A549 (cell line): ENCODE results near the gene MALRD1. TPM values are rescaled to one million over a fixed set of nuclear protein-coding genes. Genes with fewer than 3 reads are reported as not detected.

ENCODE experiments used
- ATAC-seq, 2 experiments: fragments of 200-7000 bp in 1 of 2; fragments of >200 bp in 1 of 2; cut with Nextera tagmentation in 1 of 2; cut with Tn5 transposase in 1 of 2; 3 replicates each; pipeline versions ENCODE4 v1.8.0 to v1.9.1; 2018 to 2020; ENCODE audit warnings: mild to moderate bottlenecking in 1 of 2, moderate library complexity in 1 of 2
- CTCF ChIA-PET: fragments of 300-600 bp; sonication (Branson Sonifier 250); formaldehyde crosslinking; extraction: SDS; loops from one replicate; lab custom pipeline; 2021; ENCODE audit warnings: antibody characterized with exemption, inconsistent platforms; lab: Yijun Ruan, JAX
- POLR2A ChIA-PET: fragments of 350-600 bp; formaldehyde crosslinking; extraction: SDS; loops from one replicate; lab custom pipeline; 2021; ENCODE audit warnings: antibody characterized with exemption, inconsistent platforms; lab: Yijun Ruan, JAX
- DNase-seq, 2 experiments: peaks; one replicate each; pipeline versions ENCODE4 v3.0.0 to v3.0.0-alpha.2; 2011 to 2016; ENCODE audit warnings: low read depth in 1 of 2, low spot score in 1 of 2
- FAIRE-seq: peaks from 2 replicates; lab custom pipeline; 2011; peaks lifted over from hg19 to GRCh38; lab: Jason Lieb, UNC
- H3K27ac ChIP-seq, 2 experiments: fragments of >200 bp; sonication (Bioruptor Twin); formaldehyde crosslinking; 3 replicates each; pipeline ENCODE4 v1.5.1; 2016 to 2017
- H3K4me1 ChIP-seq: fragments of >200 bp; sonication (Bioruptor Twin); formaldehyde crosslinking; 3 replicates; pipeline ENCODE4 v1.6.1; 2016
- H3K4me2 ChIP-seq: fragments of >200 bp; sonication (Bioruptor Twin); formaldehyde crosslinking; 3 replicates; pipeline ENCODE4 v1.6.1; 2016
- H3K4me3 ChIP-seq: fragments of >200 bp; sonication (Bioruptor Twin); formaldehyde crosslinking; 3 replicates; pipeline ENCODE4 v1.5.1; 2016
- H3K9me3 ChIP-seq: fragments of >200 bp; sonication (Bioruptor Twin); formaldehyde crosslinking; 3 replicates; pipeline ENCODE4 v1.6.1; 2016
- BCL3 ChIP-seq: fragments of >200 bp; sonication (Bioruptor Twin); formaldehyde crosslinking; IDR thresholded peaks from 3 replicates; pipeline ENCODE4 v1.6.1; 2016
- CBX2 ChIP-seq: fragments of 200-600 bp; sonication (generic); IDR thresholded peaks from 2 replicates; pipeline ENCODE4 v1.6.1; 2016; ENCODE audit warnings: low read depth, mild to moderate bottlenecking, borderline replicate concordance
- CHD2 ChIP-seq: fragments of 150-350 bp; IDR thresholded peaks from 2 replicates; pipeline ENCODE4 v1.6.1; 2014; ENCODE audit warnings: low read length; ENCODE audit not compliant: partially characterized antibody
- CHD4 ChIP-seq: fragments of 200-600 bp; sonication (generic); IDR thresholded peaks from 2 replicates; pipeline ENCODE4 v1.6.1; 2016; ENCODE audit warnings: antibody characterized with exemption, mild to moderate bottlenecking, borderline replicate concordance
- EHF ChIP-seq: fragments of 250-450 bp; sonication (Bioruptor Pico); IDR thresholded peaks from 2 replicates; pipeline ENCODE4 v1.5.0; 2020; ENCODE audit warnings: mild to moderate bottlenecking
- ELK1 ChIP-seq: fragments of 150-350 bp; IDR thresholded peaks from 2 replicates; pipeline ENCODE4 v1.6.1; 2014; ENCODE audit warnings: low read depth, mild to moderate bottlenecking, low read length
- EP300 ChIP-seq, 2 experiments: fragments of >200 bp; sonication (Bioruptor Twin); formaldehyde crosslinking; IDR thresholded peaks; 2 replicates in 1 of 2; 3 replicates in 1 of 2; pipeline ENCODE4 v1.6.1; 2016 to 2017
- FOSB ChIP-seq: fragments of 250-450 bp; sonication (Bioruptor Pico); IDR thresholded peaks from 2 replicates; pipeline ENCODE4 v1.5.0; 2020; ENCODE audit warnings: mild to moderate bottlenecking, moderate library complexity
- HDAC2 ChIP-seq: fragments of 200-600 bp; sonication (generic); IDR thresholded peaks from 2 replicates; pipeline ENCODE4 v1.6.1; 2016
- HES2 ChIP-seq: fragments of >200 bp; sonication (Bioruptor Twin); formaldehyde crosslinking; IDR thresholded peaks from 2 replicates; pipeline ENCODE4 v1.6.1; 2016
- HOXB13 ChIP-seq: fragments of 250-450 bp; sonication (Bioruptor Pico); IDR thresholded peaks from 2 replicates; pipeline ENCODE4 v1.5.0; 2020; ENCODE audit warnings: low read depth, mild to moderate bottlenecking, moderate library complexity
- JUNB ChIP-seq: fragments of >200 bp; sonication (Bioruptor Twin); formaldehyde crosslinking; IDR thresholded peaks from 2 replicates; pipeline ENCODE4 v1.6.1; 2016
- KDM1A ChIP-seq: fragments of 200-600 bp; sonication (generic); IDR thresholded peaks from 2 replicates; pipeline ENCODE4 v1.6.1; 2016; ENCODE audit warnings: low read depth, mild to moderate bottlenecking
- KDM5A ChIP-seq: fragments of 200-600 bp; sonication (generic); IDR thresholded peaks from 2 replicates; pipeline ENCODE4 v1.6.1; 2016; ENCODE audit warnings: antibody characterized with exemption, mild to moderate bottlenecking
- MAFK ChIP-seq: fragments of 450-650 bp; IDR thresholded peaks from 2 replicates; pipeline ENCODE4 v1.6.1; 2014; ENCODE audit not compliant: partially characterized antibody
- MAZ ChIP-seq: fragments of 150-350 bp; IDR thresholded peaks from 2 replicates; pipeline ENCODE4 v1.6.1; 2014; ENCODE audit warnings: antibody characterized with exemption, low read depth, low read length, borderline replicate concordance
- NFE2L2 ChIP-seq: fragments of 150-350 bp; conservative IDR thresholded peaks from 2 replicates; pipeline ENCODE4 v1.6.1; 2014; ENCODE audit warnings: low read length
- NR3C1 ChIP-seq: fragments of >200 bp; sonication (Bioruptor Twin); formaldehyde crosslinking; IDR thresholded peaks from 3 replicates; pipeline ENCODE4 v1.6.1; 2017
- PHF8 ChIP-seq: fragments of 200-600 bp; sonication (generic); IDR thresholded peaks from 2 replicates; pipeline ENCODE4 v1.6.1; 2016; ENCODE audit warnings: low read depth, mild to moderate bottlenecking, antibody characterized with exemption, moderate library complexity, borderline replicate concordance
- RAD21 ChIP-seq, 2 experiments: fragments of >200 bp in 1 of 2; sonication (Bioruptor Twin) in 1 of 2; formaldehyde crosslinking in 1 of 2; IDR thresholded peaks in 1 of 2; conservative IDR thresholded peaks in 1 of 2; 2 replicates in 1 of 2; 3 replicates in 1 of 2; pipeline ENCODE4 v1.6.1; 2012 to 2018; ENCODE audit warnings: inconsistent platforms in 1 of 2
- RNF2 ChIP-seq: fragments of 200-600 bp; sonication (generic); IDR thresholded peaks from 2 replicates; pipeline ENCODE4 v1.6.1; 2016; ENCODE audit warnings: low read depth, mild to moderate bottlenecking, antibody characterized with exemption, moderate library complexity, borderline replicate concordance
- TP53 ChIP-seq: fragments of 250-450 bp; sonication (Bioruptor Pico); IDR thresholded peaks from 2 replicates; pipeline ENCODE4 v1.5.0; 2021; ENCODE audit warnings: mild to moderate bottlenecking, moderate library complexity
- USF2 ChIP-seq: fragments of 450-650 bp; IDR thresholded peaks from 2 replicates; pipeline ENCODE4 v1.6.1; 2014; ENCODE audit warnings: antibody characterized with exemption
- ZNF302 ChIP-seq: fragments of 250-450 bp; sonication (Bioruptor Pico); IDR thresholded peaks from 2 replicates; pipeline ENCODE4 v1.9.0; 2021; ENCODE audit warnings: inconsistent platforms, mild to moderate bottlenecking, moderate library complexity
- WGBS: methylation state at CpG from one replicate; pipeline ENCODE4 v1.1.6; 2017; ENCODE audit errors: missing lambda C conversion rate; 5-methylcytosine and 5-hydroxymethylcytosine counted together
- polyA plus RNA-seq, 4 experiments: library from polyadenylated mRNA; depleted of rRNA in 3 of 4; stranded (reverse); fragments of >200 nt; fragmentation: RNase III in 1 of 4; extraction: RNeasy Plus Mini Kit Qiagen cat#74134 plus additional on column Dnase treatment in 1 of 4; gene quantifications; 2 replicates in 3 of 4; 3 replicates in 1 of 4; pipeline ENCODE4 v1.2.3, GENCODE V29; 2011 to 2017

Gene MALRD1
- polyA plus RNA-seq, 2 of the 4 experiments (the other 2 are of a cell fraction): not detected

- Histone ChIP-seq H3K4me2 (no peak overlapping the region), H3K4me3 (no peak overlapping the region), H3K27ac (no peak overlapping the region), H3K9me3 (no peaks in the 10 kb centered on the region), H3K4me1 (no peaks in the 10 kb centered on the region)
- WGBS: 27% methylated on average over 6 of the region's 6 CpGs
- ATAC-seq (no peak), FAIRE-seq (no peak), DNase-seq (no peak)
- ChIA-PET POLR2A (no interaction called here), CTCF (interaction anchor here (1.2 kb wide), 1 partner anchor 36 kb away, joined by 5 read pairs; no protein-coding TSS in a partner anchor)
- no peak for TF ChIP-seq RNF2
- TF ChIP-seq HDAC2: no peak
- TF ChIP-seq HES2: no peak
- no peak for TF ChIP-seq CBX2
- TF ChIP-seq MAFK: no peak
- TF ChIP-seq JUNB: no peak
- no peak for TF ChIP-seq KDM1A
- TF ChIP-seq NR3C1: no peak
Measured at GRCh38 chr10:19063986-19064385, 15.4 kb downstream of the MALRD1 start.

GRCh38 chr10:19071946-19072345 lies 23.3 kb downstream of the MALRD1 start:
- FAIRE-seq (no peak), DNase-seq (no peak), ATAC-seq (no peak)
- Histone ChIP-seq H3K4me3 (no peak overlapping the region), H3K27ac (no peak overlapping the region), H3K9me3 (no peaks in the 10 kb centered on the region), H3K4me2 (no peak overlapping the region), H3K4me1 (no peaks in the 10 kb centered on the region)
- TF ChIP-seq USF2 (no peak), NFE2L2 (no peak), PHF8 (no peak), TP53 (CRISPR knock-in tag) (no peak), ZNF302 (CRISPR knock-in tag) (no peak), HOXB13 (no peak), CHD2 (no peak), EHF (CRISPR knock-in tag) (no peak), FOSB (CRISPR knock-in tag) (no peak)
- POLR2A ChIA-PET: no interaction called here
- CTCF ChIA-PET: no interaction called here
- WGBS: 34% methylated on average over 7 of the region's 7 CpGs

- no peak for TF ChIP-seq KDM5A
- no peak for TF ChIP-seq MAZ
- no peak for TF ChIP-seq ZNF302 (CRISPR knock-in tag)
- no peak for TF ChIP-seq EP300 (IDR thresholded peaks at IDR 0.05)
- no peak for TF ChIP-seq BCL3
- no peak for TF ChIP-seq CHD4
- TF ChIP-seq KDM1A: no peak
- no peak for TF ChIP-seq RAD21 (conservative IDR thresholded peaks at IDR 0.05 in 1 of 2, IDR thresholded peaks at IDR 0.05 in 1 of 2)
- TF ChIP-seq ELK1: no peak
- no peak for DNase-seq
- Histone ChIP-seq H3K9me3 (no peaks in the 10 kb centered on the region), H3K4me3 (no peak overlapping the region), H3K27ac (no peak overlapping the region), H3K4me2 (no peak overlapping the region), H3K4me1 (no peaks in the 10 kb centered on the region)
- no peak for ATAC-seq
- ChIA-PET POLR2A (no interaction called here), CTCF (no interaction called here)
- no peak for FAIRE-seq
Measured at GRCh38 chr10:19077276-19077675, 28.7 kb downstream of the MALRD1 start.
